ENCODE data around the gene ACVR1C. TPM values are rescaled to one million over a fixed set of nuclear protein-coding genes. Genes with fewer than 3 reads are reported as not detected.

Gene ACVR1C
- total RNA-seq, 4 donors from 2014 or later, result 0.08 to 1.2 (median 0.69) TPM

GRCh38 chr2:157489983-157490382 is 138.7 kb downstream of the ACVR1C start:
- TF ChIP-seq EP300 (IDR thresholded peaks at IDR 0.05) (no peak), CTCF (IDR thresholded peaks at IDR 0.05) (no peak), POLR2A (IDR thresholded peaks at IDR 0.05) (no peak), POLR2AphosphoS5 (IDR thresholded peaks at IDR 0.05) (no peak)
- H3K27ac ChIP-seq, result no peak overlapping the region
- peaks cover 6% of the 10 kb centered on the region for H3K27me3 ChIP-seq
- no peak for ATAC-seq
- H3K9me3 ChIP-seq, result no peaks in the 10 kb centered on the region
- 57 to 63% methylated on average over 1 of the region's 1 CpG for WGBS, 2 donors (ENCODE audit: low coverage in 1 of 2)
- H3K4me1 ChIP-seq, result no peaks in the 10 kb centered on the region
- no peaks in the 10 kb centered on the region for H3K36me3 ChIP-seq
- H3K4me3 ChIP-seq, result no peak overlapping the region

- TF ChIP-seq EP300 (IDR thresholded peaks at IDR 0.05) (no peak), POLR2AphosphoS5 (IDR thresholded peaks at IDR 0.05) (no peak), CTCF (IDR thresholded peaks at IDR 0.05) (no peak), POLR2A (IDR thresholded peaks at IDR 0.05) (no peak)
- 63% methylated on average over 1 to 3 of the region's 3 CpGs for WGBS, 2 donors (ENCODE audit: low coverage in 1 of 2)
- peak; percentile 31 for ATAC-seq
- Histone ChIP-seq H3K27ac (no peak overlapping the region), H3K4me3 (no peak overlapping the region), H3K4me1 (no peaks in the 10 kb centered on the region), H3K36me3 (no peaks in the 10 kb centered on the region), H3K27me3 (peaks cover 7% of the 10 kb centered on the region), H3K9me3 (no peaks in the 10 kb centered on the region)
Observed at GRCh38 chr2:157488877-157489276, 139.8 kb downstream of the ACVR1C start.

- no peak for ATAC-seq
- no peak overlapping the region for H3K27ac ChIP-seq
- H3K27me3 ChIP-seq, result peaks cover 7% of the 10 kb centered on the region
- WGBS, 2 donors (ENCODE audit: low coverage in 1 of 2), result 77 to 83% methylated on average over 3 of the region's 3 CpGs
- TF ChIP-seq EP300 (IDR thresholded peaks at IDR 0.05), result no peak
- TF ChIP-seq POLR2AphosphoS5 (IDR thresholded peaks at IDR 0.05), result no peak
- no peak for TF ChIP-seq POLR2A (IDR thresholded peaks at IDR 0.05)
- no peak for TF ChIP-seq CTCF (IDR thresholded peaks at IDR 0.05)
- H3K9me3 ChIP-seq, result no peaks in the 10 kb centered on the region
- no peak overlapping the region for H3K4me3 ChIP-seq
- no peaks in the 10 kb centered on the region for H3K36me3 ChIP-seq
- H3K4me1 ChIP-seq, result no peaks in the 10 kb centered on the region
Observed at GRCh38 chr2:157487747-157488146, 140.9 kb downstream of the ACVR1C start.

- H3K27ac ChIP-seq, result no peak overlapping the region
- H3K9me3 ChIP-seq, result no peaks in the 10 kb centered on the region
- WGBS, 2 donors (ENCODE audit: low coverage in 1 of 2), result 75 to 88% methylated on average over 1 of the region's 1 CpG
- H3K36me3 ChIP-seq, result no peaks in the 10 kb centered on the region
- no peaks in the 10 kb centered on the region for H3K4me1 ChIP-seq
- H3K4me3 ChIP-seq, result no peak overlapping the region
- ATAC-seq, result no peak
- TF ChIP-seq CTCF (IDR thresholded peaks at IDR 0.05), result no peak
- no peak for TF ChIP-seq POLR2AphosphoS5 (IDR thresholded peaks at IDR 0.05)
- no peak for TF ChIP-seq POLR2A (IDR thresholded peaks at IDR 0.05)
- TF ChIP-seq EP300 (IDR thresholded peaks at IDR 0.05), result no peak
- peaks cover 7% of the 10 kb centered on the region for H3K27me3 ChIP-seq
Observed at GRCh38 chr2:157487271-157487610, 141.4 kb downstream of the ACVR1C start.

- no peak overlapping the region for H3K4me3 ChIP-seq
- TF ChIP-seq CTCF (IDR thresholded peaks at IDR 0.05) (no peak), EP300 (IDR thresholded peaks at IDR 0.05) (no peak), POLR2A (IDR thresholded peaks at IDR 0.05) (no peak), POLR2AphosphoS5 (IDR thresholded peaks at IDR 0.05) (no peak)
- H3K27me3 ChIP-seq, result peaks cover 7% of the 10 kb centered on the region
- H3K4me1 ChIP-seq, result no peaks in the 10 kb centered on the region
- WGBS, 2 donors (ENCODE audit: low coverage in 1 of 2), result 65 to 79% methylated on average over 4 of the region's 4 CpGs
- no peaks in the 10 kb centered on the region for H3K9me3 ChIP-seq
- H3K27ac ChIP-seq, result no peak overlapping the region
- no peaks in the 10 kb centered on the region for H3K36me3 ChIP-seq
- ATAC-seq, result no peak
Observed at GRCh38 chr2:157486596-157487270, 141.9 kb downstream of the ACVR1C start.
